Measurements from ENCODE around the gene CCDC183. TPM values are rescaled to one million over a fixed set of nuclear protein-coding genes. Genes with fewer than 3 reads are reported as not detected.

The CCDC183 gene
- total RNA-seq, 2 experiments from 2014 or later, result 0.47 to 0.55 TPM

DNA sequence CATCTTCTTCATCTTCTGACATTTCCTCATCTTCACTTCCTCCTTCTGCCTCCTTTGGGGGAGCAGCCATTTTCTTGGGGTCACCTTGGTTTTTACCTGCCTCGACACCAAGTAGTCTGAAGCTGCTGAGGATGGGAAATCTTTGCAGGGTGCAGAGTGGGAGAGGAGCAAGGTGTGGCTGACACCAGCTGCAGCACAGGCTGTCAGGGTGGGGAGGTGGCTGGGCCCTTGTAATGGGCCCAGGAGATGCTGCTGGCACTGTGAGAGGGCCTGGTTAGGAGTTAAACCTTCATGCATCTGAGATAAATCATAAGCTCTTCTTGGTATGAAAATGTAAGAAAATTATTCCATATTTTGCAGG, 19.3 kb downstream of the CCDC183 start:
- Mint-ChIP-seq H3K4me1 (peaks cover 17% of the 10 kb centered on the region), H3K9me3 (ENCODE audit: low read depth) (no peaks in the 10 kb centered on the region), H3K36me3 (ENCODE audit: low read depth) (peaks cover 34% of the 10 kb centered on the region), H3K27me3 (no peaks in the 10 kb centered on the region), H3K4me3 (no peak overlapping the region), H3K27ac (no peak overlapping the region)
- no peak for DNase-seq
- ChIA-PET CTCF (interaction anchor here (0.6 to 3.1 kb wide), 5 partner anchors 23 to 251 kb away, joined by 3 to 15 read pairs (median 3); partner anchors contain the start of gene AJM1), POLR2A (interaction anchor here (0.6 kb wide), 1 partner anchor 437 kb away, joined by 4 read pairs; no protein-coding TSS in a partner anchor)
- intact Hi-C loops (cut with DNase I, micrococcal nuclease), result no loop called here
- no peak for ATAC-seq

- no peak overlapping the region for H3K4me3 Mint-ChIP-seq
- ChIA-PET CTCF (interaction anchor here (0.6 kb wide), 1 partner anchor 153 kb away, joined by 4 read pairs; no protein-coding TSS in a partner anchor), POLR2A (no interaction called here)
- DNase-seq (no peak), ATAC-seq (peak; percentile 44)
- H3K27me3 Mint-ChIP-seq, result no peaks in the 10 kb centered on the region
- H3K27ac Mint-ChIP-seq, result no peak overlapping the region
- peaks cover 24% of the 10 kb centered on the region for H3K36me3 Mint-ChIP-seq (ENCODE audit: low read depth)
- H3K4me1 Mint-ChIP-seq, result peaks cover 12% of the 10 kb centered on the region
- intact Hi-C loops (cut with DNase I, micrococcal nuclease), result no loop called here
- no peaks in the 10 kb centered on the region for H3K9me3 Mint-ChIP-seq (ENCODE audit: low read depth)
Measured at GRCh38 chr9:136820971-136821825, 25.1 kb downstream of the CCDC183 start.

DNA sequence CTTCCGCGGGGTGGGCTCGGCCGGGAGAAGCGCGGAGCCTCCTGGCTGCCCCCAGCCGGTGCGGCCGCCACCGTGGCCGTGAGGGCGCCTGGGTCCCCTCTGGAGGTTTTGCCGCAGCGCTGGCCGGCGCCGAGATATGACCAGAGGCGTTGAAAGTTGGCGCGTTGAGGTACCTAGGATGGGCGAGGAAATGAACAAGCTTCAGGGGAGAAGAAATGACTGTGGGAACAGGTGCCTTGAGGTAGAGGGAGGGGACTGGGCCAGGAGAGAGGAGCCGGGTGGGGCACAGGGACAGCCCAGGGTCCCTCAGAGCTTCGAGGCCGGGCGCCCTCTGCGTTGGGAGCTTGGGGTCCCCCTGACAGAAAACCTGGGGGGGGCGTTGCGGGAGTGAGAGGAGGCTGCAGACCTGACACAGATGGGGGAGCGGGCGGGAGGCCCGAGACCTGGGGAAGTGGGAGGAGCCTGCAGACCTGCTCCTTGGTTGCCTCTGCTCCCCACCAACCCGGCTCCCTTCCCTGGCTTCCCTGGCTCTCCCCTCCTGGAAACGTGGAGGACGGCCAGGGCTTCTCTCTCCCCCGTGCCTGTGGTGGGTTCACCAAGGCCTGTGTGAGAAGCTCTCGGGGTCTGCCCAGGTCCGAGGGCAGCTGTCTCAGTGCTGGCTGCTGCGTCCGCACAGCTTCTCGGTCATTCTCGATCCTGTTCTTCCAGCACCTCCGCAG, 25.8 kb downstream of the CCDC183 start:
- H3K27me3 Mint-ChIP-seq, result no peaks in the 10 kb centered on the region
- CTCF ChIA-PET, result interaction anchor here (0.6 to 0.7 kb wide), 2 partner anchors 11 to 152 kb away, joined by 3 to 4 read pairs; no protein-coding TSS in a partner anchor

DNA sequence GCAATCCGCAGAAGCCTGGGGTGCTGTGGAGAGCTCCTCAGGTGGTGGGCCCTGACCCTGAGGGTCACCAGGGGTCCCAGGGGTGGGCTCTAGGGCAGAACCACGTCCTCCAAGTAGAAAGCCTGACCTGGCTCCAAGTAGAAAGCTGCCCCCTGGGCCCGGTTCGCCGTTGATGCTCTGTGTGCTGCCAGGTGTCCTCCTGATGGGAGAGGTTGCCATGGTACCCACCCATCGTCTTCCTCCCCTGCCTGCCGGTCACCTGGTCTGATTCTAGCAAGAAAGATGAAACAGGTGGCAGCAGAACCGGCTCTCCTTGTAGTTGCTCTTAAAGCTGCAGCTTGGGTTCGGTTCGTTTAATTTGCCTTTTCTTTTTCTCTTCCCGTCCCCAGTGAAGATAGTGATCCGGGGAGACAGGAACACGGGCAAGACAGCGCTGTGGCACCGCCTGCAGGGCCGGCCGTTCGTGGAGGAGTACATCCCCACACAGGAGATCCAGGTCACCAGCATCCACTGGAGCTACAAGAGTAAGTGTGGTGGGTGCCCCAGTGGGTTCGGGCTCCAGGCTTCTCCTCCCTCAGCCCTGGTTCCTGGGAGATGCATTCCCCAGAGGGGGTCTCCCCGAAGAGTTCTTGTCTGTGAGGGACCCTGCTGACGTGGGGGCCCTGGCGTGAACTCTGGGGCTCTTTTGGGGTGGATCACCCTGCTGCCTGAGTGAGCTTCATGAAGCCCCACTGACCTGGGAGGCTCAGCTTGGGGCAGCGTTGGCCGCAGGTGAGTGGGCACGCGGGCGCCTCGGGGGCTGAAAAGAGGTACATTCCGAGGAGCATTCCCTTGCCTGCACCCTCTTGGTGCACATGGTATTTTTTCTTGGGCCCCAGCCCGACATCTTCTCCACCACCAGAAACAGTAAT, 27.3 kb downstream of the CCDC183 start:
- ATAC-seq, result no peak
- Mint-ChIP-seq H3K9me3 (ENCODE audit: low read depth) (no peaks in the 10 kb centered on the region), H3K4me1 (peaks cover 10% of the 10 kb centered on the region), H3K27ac (no peak overlapping the region), H3K27me3 (no peaks in the 10 kb centered on the region), H3K4me3 (no peak overlapping the region), H3K36me3 (ENCODE audit: low read depth) (peaks cover 12% of the 10 kb centered on the region)
- ChIA-PET CTCF (interaction anchor here (0.6 to 0.8 kb wide), 4 partner anchors 18 to 418 kb away, joined by 3 read pairs; partner anchors contain the start of gene TUBB4B), POLR2A (no interaction called here)
- no peak for DNase-seq
- intact Hi-C loops (cut with DNase I, micrococcal nuclease), result no loop called here

More for the DNA sequence above, 25.8 kb downstream of the CCDC183 start:
- H3K4me1 Mint-ChIP-seq, result peaks cover 11% of the 10 kb centered on the region
- no peak overlapping the region for H3K27ac Mint-ChIP-seq
- POLR2A ChIA-PET, result interaction anchor here (0.6 kb wide), 1 partner anchor 63 kb away, joined by 4 read pairs; no protein-coding TSS in a partner anchor
- no peaks in the 10 kb centered on the region for H3K9me3 Mint-ChIP-seq (ENCODE audit: low read depth)
- H3K4me3 Mint-ChIP-seq, result no peak overlapping the region
- intact Hi-C loops (cut with DNase I, micrococcal nuclease), result no loop called here
- peaks cover 18% of the 10 kb centered on the region for H3K36me3 Mint-ChIP-seq (ENCODE audit: low read depth)
- no peak for ATAC-seq
- no peak for DNase-seq

- no peaks in the 10 kb centered on the region for H3K27me3 Mint-ChIP-seq
- H3K9me3 Mint-ChIP-seq (ENCODE audit: low read depth), result no peaks in the 10 kb centered on the region
- H3K4me1 Mint-ChIP-seq, result peaks cover 10% of the 10 kb centered on the region
- CTCF ChIA-PET, result interaction anchor here (0.7 to 1.2 kb wide), 3 partner anchors 17 to 204 kb away, joined by 3 to 4 read pairs (median 3); partner anchors contain the start of genes ABCA2 and AJM1
- DNase-seq (no peak), ATAC-seq (no peak)
- no peak overlapping the region for H3K27ac Mint-ChIP-seq
- no peak overlapping the region for H3K4me3 Mint-ChIP-seq
- intact Hi-C loops (cut with DNase I, micrococcal nuclease), result no loop called here
- POLR2A ChIA-PET, result no interaction called here
- peaks cover 12% of the 10 kb centered on the region for H3K36me3 Mint-ChIP-seq (ENCODE audit: low read depth)
Measured at GRCh38 chr9:136824496-136825225, 28.5 kb downstream of the CCDC183 start.

DNA sequence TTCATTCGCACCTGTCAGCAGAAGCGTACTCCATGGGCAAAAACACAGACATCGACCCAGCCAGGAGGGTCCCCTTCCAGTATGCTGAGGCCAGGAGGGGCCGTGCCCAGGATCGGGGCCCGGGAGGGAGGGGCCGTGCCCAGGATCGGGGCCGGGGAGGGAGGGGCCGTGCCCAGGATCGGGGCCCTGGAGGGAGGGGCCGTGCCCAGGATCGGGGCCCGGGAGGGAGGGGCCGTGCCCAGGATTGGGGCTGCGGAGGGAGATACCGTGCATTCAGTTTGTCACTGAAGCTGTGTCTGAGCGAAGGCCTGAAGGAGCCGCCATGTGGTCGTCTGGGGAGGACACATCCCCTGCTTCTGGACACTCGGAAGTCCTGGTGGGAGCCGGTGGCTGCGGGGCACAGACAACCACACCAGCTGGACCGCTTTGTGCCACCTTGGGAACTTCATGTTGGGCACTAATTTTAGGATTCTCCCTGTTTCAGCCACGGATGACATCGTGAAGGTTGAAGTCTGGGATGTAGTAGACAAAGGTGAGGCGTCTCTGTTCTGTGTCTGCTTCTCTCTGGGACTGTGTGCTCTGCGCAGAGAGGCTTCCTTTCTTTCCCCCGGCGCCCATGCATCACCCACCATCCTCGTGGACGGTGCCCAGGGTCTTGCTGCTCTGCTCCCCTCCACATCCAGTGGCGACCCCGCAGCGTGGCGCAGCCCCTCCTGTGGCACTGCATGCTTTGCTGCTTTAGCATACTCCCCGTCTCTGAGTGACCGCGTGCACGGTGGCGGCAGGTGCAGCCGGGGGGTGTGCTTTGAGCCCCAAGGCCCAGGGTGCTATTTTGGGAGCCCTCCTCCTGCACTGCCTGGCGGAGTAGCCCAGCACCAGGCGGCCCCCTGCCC, 29.4 kb downstream of the CCDC183 start:
- Mint-ChIP-seq H3K4me1 (peaks cover 7% of the 10 kb centered on the region), H3K27me3 (no peaks in the 10 kb centered on the region), H3K9me3 (ENCODE audit: low read depth) (no peaks in the 10 kb centered on the region), H3K36me3 (ENCODE audit: low read depth) (peaks cover 14% of the 10 kb centered on the region), H3K4me3 (no peak overlapping the region), H3K27ac (no peak overlapping the region)
- DNase-seq (no peak), ATAC-seq (no peak)
- CTCF ChIA-PET, result interaction anchor here (0.7 to 1.2 kb wide), 2 partner anchors 17 to 203 kb away, joined by 3 to 4 read pairs; partner anchors contain the start of genes ABCA2 and AJM1
- intact Hi-C loops (cut with DNase I, micrococcal nuclease), result no loop called here
- POLR2A ChIA-PET, result no interaction called here

- ChIA-PET POLR2A (interaction anchor here (0.6 kb wide), 1 partner anchor 85 kb away, joined by 4 read pairs; no protein-coding TSS in a partner anchor), CTCF (no interaction called here)
- no peak for ATAC-seq
- Mint-ChIP-seq H3K36me3 (ENCODE audit: low read depth) (peaks cover 14% of the 10 kb centered on the region), H3K4me1 (peaks cover under 1% of the 10 kb centered on the region), H3K27me3 (no peaks in the 10 kb centered on the region), H3K9me3 (ENCODE audit: low read depth) (no peaks in the 10 kb centered on the region), H3K27ac (no peak overlapping the region), H3K4me3 (no peak overlapping the region)
- intact Hi-C loops (cut with DNase I, micrococcal nuclease), result no loop called here
- no peak for DNase-seq
Measured at GRCh38 chr9:136826188-136826541, 30.0 kb downstream of the CCDC183 start.

GRCh38 chr9:136826703-136827582, 30.8 kb downstream of the CCDC183 start:
- ATAC-seq (no peak), DNase-seq (no peak)
- H3K4me3 Mint-ChIP-seq, result no peak overlapping the region
- ChIA-PET CTCF (interaction anchor here (0.6 to 1.9 kb wide), 2 partner anchors 202 to 291 kb away, joined by 3 to 6 read pairs; no protein-coding TSS in a partner anchor), POLR2A (interaction anchor here (0.6 kb wide), 1 partner anchor 84 kb away, joined by 4 read pairs; no protein-coding TSS in a partner anchor)
- no peak overlapping the region for H3K27ac Mint-ChIP-seq
- H3K9me3 Mint-ChIP-seq (ENCODE audit: low read depth), result no peaks in the 10 kb centered on the region
- H3K4me1 Mint-ChIP-seq, result no peaks in the 10 kb centered on the region
- intact Hi-C loops (cut with DNase I, micrococcal nuclease), result no loop called here
- no peaks in the 10 kb centered on the region for H3K27me3 Mint-ChIP-seq
- peaks cover 19% of the 10 kb centered on the region for H3K36me3 Mint-ChIP-seq (ENCODE audit: low read depth)

GRCh38 chr9:136827794-136828473, 31.8 kb downstream of the CCDC183 start:
- intact Hi-C loops (cut with DNase I, micrococcal nuclease), result no loop called here

More at GRCh38 chr9:136827794-136828473, 31.8 kb downstream of the CCDC183 start:
- POLR2A ChIA-PET, result no interaction called here
- Mint-ChIP-seq H3K27ac (no peak overlapping the region), H3K4me3 (no peak overlapping the region), H3K36me3 (ENCODE audit: low read depth) (peaks cover 19% of the 10 kb centered on the region), H3K4me1 (no peaks in the 10 kb centered on the region), H3K9me3 (ENCODE audit: low read depth) (no peaks in the 10 kb centered on the region), H3K27me3 (no peaks in the 10 kb centered on the region)
- ATAC-seq, result no peak
- CTCF ChIA-PET, result interaction anchor here (1.9 kb wide), 1 partner anchor 201 kb away, joined by 6 read pairs; no protein-coding TSS in a partner anchor
- DNase-seq, result no peak

All from activated CD4-positive, alpha-beta T cell treated with anti-CD3 and anti-CD28 coated beads for 36 hours (primary cell).